SK-N-SH (cell line): ENCODE measurements around the gene ENTHD1. TPM values are rescaled to one million over a fixed set of nuclear protein-coding genes. Genes with fewer than 3 reads are reported as not detected.

Experiments
- CTCF ChIA-PET: fragments of 300-600, 350-600 bp; formaldehyde crosslinking; extraction: SDS; loops from one replicate; lab custom pipeline; 2021; lab: Yijun Ruan, JAX
- POLR2A ChIA-PET: fragments of 350-600 bp; sonication (Branson Sonifier 250); formaldehyde crosslinking; extraction: SDS; loops from one replicate; lab custom pipeline; 2020; ENCODE audit warnings: antibody characterized with exemption, inconsistent platforms; lab: Yijun Ruan, JAX
- DNase-seq: peaks from one replicate; pipeline ENCODE4 v3.0.0; 2012
- H2AFZ ChIP-seq: fragments of 200-600 bp; sonication (generic); 2 replicates; pipeline ENCODE4 v1.8.1; 2016; ENCODE audit warnings: antibody characterized with exemption, mild to moderate bottlenecking, low read depth
- H3F3A ChIP-seq: fragments of 200-600 bp; sonication (generic); replicated peaks from 2 replicates; pipeline ENCODE3; 2016; ENCODE audit warnings: antibody characterized with exemption, mild to moderate bottlenecking; ENCODE audit not compliant: insufficient read depth
- H3K27ac ChIP-seq, 2 experiments: fragments of 200-500 bp in 1 of 2; fragments of 200-600 bp in 1 of 2; sonication (Bioruptor generic) in 1 of 2; sonication (generic), shearing (Covaris generic) in 1 of 2; 2 replicates each; pipeline versions ENCODE4 v1.5.1 to v1.6.1; 2014 to 2016; ENCODE audit warnings: low read depth in 2 of 2, inconsistent platforms in 1 of 2, low read length in 1 of 2, mild to moderate bottlenecking in 1 of 2, mixed read lengths in 1 of 2
- H3K27me3 ChIP-seq: fragments of 200-600 bp; sonication (generic), shearing (Covaris generic); 2 replicates; pipeline ENCODE4 v1.6.1; 2016; ENCODE audit warnings: mixed run types; ENCODE audit not compliant: insufficient read depth
- H3K36me3 ChIP-seq, 2 experiments: fragments of 200-500 bp in 1 of 2; fragments of 200-600 bp in 1 of 2; sonication (Bioruptor generic) in 1 of 2; sonication (generic) in 1 of 2; replicated peaks in 1 of 2; 2 replicates each; pipeline versions ENCODE3 to v1.5.1; 2014 to 2016; ENCODE audit warnings: low read length in 1 of 2, mild to moderate bottlenecking in 1 of 2; ENCODE audit not compliant: insufficient read depth in 2 of 2, control insufficient read depth in 1 of 2
- H3K4me1 ChIP-seq, 2 experiments: fragments of 200-500 bp in 1 of 2; fragments of 200-600 bp in 1 of 2; sonication (Bioruptor generic) in 1 of 2; sonication (generic), shearing (Covaris generic) in 1 of 2; 2 replicates each; pipeline versions ENCODE4 v1.5.1 to v1.6.1; 2014 to 2016; ENCODE audit warnings: low read depth in 1 of 2, low read length in 1 of 2, mixed run types in 1 of 2; ENCODE audit not compliant: insufficient read depth in 2 of 2, control insufficient read depth in 1 of 2
- H3K4me2 ChIP-seq: fragments of 200-600 bp; sonication (generic), shearing (Covaris generic); 2 replicates; pipeline ENCODE4 v1.6.1; 2017; ENCODE audit warnings: mixed run types
- H3K4me3 ChIP-seq, 2 experiments: fragments of 200-500 bp in 1 of 2; fragments of 200-600 bp in 1 of 2; sonication (Bioruptor generic) in 1 of 2; sonication (generic), shearing (Covaris generic) in 1 of 2; 2 replicates each; pipeline versions ENCODE4 v1.5.1 to v1.8.1; 2014 to 2016; ENCODE audit warnings: low read depth in 2 of 2, inconsistent platforms in 1 of 2, low read length in 1 of 2, mild to moderate bottlenecking in 1 of 2, mixed read lengths in 1 of 2, moderate library complexity in 1 of 2
- H3K79me2 ChIP-seq: fragments of 200-600 bp; sonication (generic); 2 replicates; pipeline ENCODE4 v1.8.1; 2017; ENCODE audit warnings: mild to moderate bottlenecking; ENCODE audit not compliant: insufficient read depth
- H3K9ac ChIP-seq: fragments of 200-600 bp; sonication (generic); 2 replicates; pipeline ENCODE4 v1.6.1; 2017; ENCODE audit warnings: mixed run types
- H3K9me2 ChIP-seq: fragments of 200-600 bp; sonication (generic); 2 replicates; pipeline ENCODE4 v1.6.1; 2017; ENCODE audit warnings: mixed run types
- H3K9me3 ChIP-seq: fragments of 200-600 bp; sonication (generic); 2 replicates; pipeline ENCODE4 v1.6.1; 2017; ENCODE audit warnings: mixed run types, mild to moderate bottlenecking, moderate library complexity
- H4K20me1 ChIP-seq: fragments of 200-600 bp; sonication (generic); 2 replicates; pipeline ENCODE4 v1.6.1; 2017; ENCODE audit warnings: mild to moderate bottlenecking, mixed run types; ENCODE audit not compliant: insufficient read depth
- ELF1 ChIP-seq: IDR thresholded peaks from 2 replicates; pipeline ENCODE4 v1.4.0; 2012
- EZH2phosphoT487 ChIP-seq: fragments of 200-600 bp; sonication (generic); IDR thresholded peaks from 2 replicates; pipeline ENCODE4 v1.6.1; 2017; ENCODE audit warnings: low read depth, mixed run types, mild to moderate bottlenecking, antibody characterized with exemption, moderate library complexity, borderline replicate concordance
- FOXJ3 ChIP-seq: sonication (generic); formaldehyde crosslinking; IDR thresholded peaks from 2 replicates; pipeline ENCODE4 v1.5.1; 2020; ENCODE audit warnings: mild to moderate bottlenecking, missing genetic modification reagents
- FOXM1 ChIP-seq: IDR thresholded peaks from 2 replicates; pipeline ENCODE4 v1.4.0; 2012; ENCODE audit warnings: low read depth, mild to moderate bottlenecking
- GABPA ChIP-seq: IDR thresholded peaks from 2 replicates; pipeline ENCODE4 v1.4.0; 2012; ENCODE audit warnings: low read depth, mild to moderate bottlenecking
- GATA2 ChIP-seq: sonication (generic); formaldehyde crosslinking; IDR thresholded peaks from 2 replicates; pipeline ENCODE4 v1.5.0; 2020; ENCODE audit warnings: mild to moderate bottlenecking, missing genetic modification reagents
- MEF2A ChIP-seq: IDR thresholded peaks from 2 replicates; pipeline ENCODE4 v1.4.0; 2012; ENCODE audit warnings: low read depth, borderline replicate concordance
- MXI1 ChIP-seq: IDR thresholded peaks from 2 replicates; pipeline ENCODE4 v1.6.1; 2012; ENCODE audit warnings: mild to moderate bottlenecking, low read depth, low read length, improper control_type of control experiment
- NFIC ChIP-seq: IDR thresholded peaks from 2 replicates; pipeline ENCODE4 v1.4.0; 2012; ENCODE audit warnings: borderline replicate concordance
- POLR2AphosphoS5 ChIP-seq: IDR thresholded peaks from 2 replicates; pipeline ENCODE4 v1.6.1; 2012; ENCODE audit warnings: low read depth, low read length
- RAD21 ChIP-seq: IDR thresholded peaks from 2 replicates; pipeline ENCODE4 v1.6.1; 2012; ENCODE audit warnings: mild to moderate bottlenecking, low read length
- RCOR1 ChIP-seq: fragments of 150-350 bp; IDR thresholded peaks from 2 replicates; pipeline ENCODE4 v1.6.1; 2017; ENCODE audit warnings: antibody characterized with exemption, low read length
- REST ChIP-seq: IDR thresholded peaks from 2 replicates; pipeline ENCODE4 v1.6.1; 2012; ENCODE audit warnings: mild to moderate bottlenecking, low read depth, low read length, moderate library complexity
- RFX5 ChIP-seq: IDR thresholded peaks from 2 replicates; pipeline ENCODE4 v1.6.1; 2012; ENCODE audit warnings: mild to moderate bottlenecking, improper control_type of control experiment, low read length
- RXRA ChIP-seq: IDR thresholded peaks from 2 replicates; pipeline ENCODE4 v1.4.0; 2012; ENCODE audit warnings: low read depth, mild to moderate bottlenecking, borderline replicate concordance
- SIN3A ChIP-seq: IDR thresholded peaks from 2 replicates; pipeline ENCODE4 v1.6.1; 2012; ENCODE audit warnings: low read depth, mild to moderate bottlenecking, low read length, moderate library complexity, borderline replicate concordance
- TEAD4 ChIP-seq: IDR thresholded peaks from 2 replicates; pipeline ENCODE4 v1.4.0; 2012; ENCODE audit warnings: mild to moderate bottlenecking, borderline replicate concordance; ENCODE audit not compliant: insufficient read depth
- USF1 ChIP-seq: IDR thresholded peaks from 2 replicates; pipeline ENCODE4 v1.4.0; 2012; ENCODE audit warnings: low read depth, borderline replicate concordance
- USF2 ChIP-seq: fragments of 150-350 bp; IDR thresholded peaks from 2 replicates; pipeline ENCODE4 v1.6.1; 2017; ENCODE audit warnings: antibody characterized with exemption, low read length, low read depth, borderline replicate concordance
- WGBS: methylation state at CpG from one replicate; pipeline ENCODE4 v1.1.6; 2017; ENCODE audit warnings: low lambda C conversion rate; 5-methylcytosine and 5-hydroxymethylcytosine counted together
- polyA plus RNA-seq, 3 experiments: library from polyadenylated mRNA; depleted of rRNA; stranded (reverse); fragments of >200 nt; gene quantifications; 2 replicates each; pipeline ENCODE4 v1.2.3, GENCODE V29; 2012

ENTHD1 gene
- polyA plus RNA-seq, 1 of the 3 experiments (the other 2 are of a cell fraction): not detected

GRCh38 chr22:39839204-39839603 is 54.4 kb downstream of the ENTHD1 start:
- no peaks in the 10 kb centered on the region for H3F3A ChIP-seq
- no peaks in the 10 kb centered on the region for H3K9me3 ChIP-seq
- no peak overlapping the region for H3K4me3 ChIP-seq
- 40% methylated on average over 5 of the region's 5 CpGs for WGBS
- H3K27me3 ChIP-seq: no peaks in the 10 kb centered on the region
- CTCF ChIA-PET: interaction anchor here (0.7 kb wide), 1 partner anchor 81 kb away, joined by 3 read pairs; no protein-coding TSS in a partner anchor
- no peaks in the 10 kb centered on the region for H3K36me3 ChIP-seq
- H4K20me1 ChIP-seq: no peaks in the 10 kb centered on the region
- H2AFZ ChIP-seq: no peak overlapping the region
- TF ChIP-seq GABPA (no peak), TEAD4 (no peak), ELF1 (no peak), NFIC (no peak), GATA2 (CRISPR knock-in tag) (no peak), SIN3A (no peak)
- H3K9me2 ChIP-seq: no peaks in the 10 kb centered on the region
- H3K4me2 ChIP-seq: no peak overlapping the region
- H3K9ac ChIP-seq: no peak overlapping the region
- H3K79me2 ChIP-seq: no peaks in the 10 kb centered on the region
- POLR2A ChIA-PET: no interaction called here
- DNase-seq: no peak
- H3K27ac ChIP-seq: no peak overlapping the region
- H3K4me1 ChIP-seq: no peaks in the 10 kb centered on the region

GRCh38 chr22:39833610-39834009 is 60.0 kb downstream of the ENTHD1 start:
- no peak overlapping the region for H3K4me3 ChIP-seq
- no peaks in the 10 kb centered on the region for H3K79me2 ChIP-seq
- no peaks in the 10 kb centered on the region for H3K9me3 ChIP-seq
- TF ChIP-seq TEAD4: no peak
- TF ChIP-seq EZH2phosphoT487: no peak
- no peak for TF ChIP-seq FOXM1
- no peak for TF ChIP-seq RAD21
- TF ChIP-seq RXRA: no peak
- no peak for TF ChIP-seq FOXJ3 (CRISPR knock-in tag)
- no peak for TF ChIP-seq POLR2AphosphoS5
- TF ChIP-seq REST: no peak
- TF ChIP-seq MXI1: no peak
- TF ChIP-seq USF2: no peak
- TF ChIP-seq MEF2A: no peak
- no peak for TF ChIP-seq RFX5
- TF ChIP-seq RCOR1: no peak
- TF ChIP-seq USF1: no peak
- no peak for TF ChIP-seq ELF1
- ChIA-PET POLR2A (no interaction called here), CTCF (no interaction called here)
- no peaks in the 10 kb centered on the region for H4K20me1 ChIP-seq
- no peak overlapping the region for H3K9ac ChIP-seq
- no peaks in the 10 kb centered on the region for H3K27me3 ChIP-seq
- H3K9me2 ChIP-seq: no peaks in the 10 kb centered on the region
- no peak for DNase-seq
- H3K36me3 ChIP-seq: no peaks in the 10 kb centered on the region
- H3F3A ChIP-seq: no peaks in the 10 kb centered on the region
- no peak overlapping the region for H3K4me2 ChIP-seq
- H2AFZ ChIP-seq: no peak overlapping the region
- no peaks in the 10 kb centered on the region for H3K4me1 ChIP-seq
- no peak overlapping the region for H3K27ac ChIP-seq
- whole genome bisulfite sequencing: 55% methylated on average over 2 of the region's 2 CpGs
